Dermis blood vessel endothelial cell (primary cell): ENCODE results near the gene SLC26A8. TPM values are rescaled to one million over a fixed set of nuclear protein-coding genes. Genes with fewer than 3 reads are reported as not detected.
"Not testable (repeated sequence)": the region's sequence is repeated elsewhere in the genome, so short reads cannot be mapped to it uniquely, and the experiment has no call there.

Experiments used
- DNase-seq: peaks from one replicate; pipeline ENCODE4 v3.0.0; 2010
- total RNA-seq: library from RNA; depleted of rRNA; stranded (reverse); fragments of >200 nt; gene quantifications from 2 replicates; pipeline ENCODE4 v1.2.3, GENCODE V29; 2014

Gene SLC26A8
- total RNA-seq, 1 donor from 2014 or later, result under 0.01 TPM

DNA sequence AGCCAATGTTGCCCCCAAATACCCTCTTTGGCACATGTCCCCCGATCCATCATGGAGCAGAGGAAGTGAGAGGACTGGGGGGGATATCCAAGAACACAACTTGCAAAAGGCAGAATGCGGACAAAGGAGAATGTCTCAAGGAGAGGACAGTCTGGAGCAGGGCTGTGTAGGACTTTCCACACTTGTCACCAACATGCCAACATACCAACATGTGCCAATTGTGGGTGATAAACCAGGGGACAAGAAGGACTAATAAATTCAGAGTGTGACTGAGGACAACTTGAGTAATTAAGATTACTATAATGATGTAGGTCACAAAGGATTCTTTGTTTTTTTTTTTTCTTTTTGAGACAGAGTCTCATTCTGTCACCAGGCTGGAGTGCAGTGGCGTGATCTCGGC, 8.8 kb downstream of the SLC26A8 start:
- DNase-seq, result no peak

DNA sequence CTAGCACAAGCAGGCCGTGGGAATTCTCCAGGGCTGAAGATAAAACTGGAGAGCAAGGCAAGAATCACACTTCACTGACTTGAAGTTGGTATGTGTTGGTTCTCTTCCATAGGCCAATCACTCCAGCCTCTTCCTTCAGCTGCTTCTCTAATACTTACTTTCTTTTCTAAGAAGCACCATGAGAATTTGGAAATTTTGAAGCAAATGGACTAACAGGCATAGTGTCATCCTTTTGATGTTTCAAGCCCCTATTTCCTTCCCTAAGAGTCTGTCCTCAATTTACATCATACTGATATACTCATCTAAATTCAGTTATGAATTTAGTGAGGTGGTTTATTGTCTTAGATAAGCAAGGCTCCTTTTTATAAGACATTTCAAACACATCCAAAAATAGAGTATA, 24.0 kb downstream of the SLC26A8 start:
- no peak for DNase-seq

- no peak for DNase-seq
Observed at GRCh38 chr6:35993150-35993549, 31.3 kb downstream of the SLC26A8 start.

GRCh38 chr6:35988047-35988446, 36.4 kb downstream of the SLC26A8 start:
- not testable (repeated sequence) for DNase-seq

DNA sequence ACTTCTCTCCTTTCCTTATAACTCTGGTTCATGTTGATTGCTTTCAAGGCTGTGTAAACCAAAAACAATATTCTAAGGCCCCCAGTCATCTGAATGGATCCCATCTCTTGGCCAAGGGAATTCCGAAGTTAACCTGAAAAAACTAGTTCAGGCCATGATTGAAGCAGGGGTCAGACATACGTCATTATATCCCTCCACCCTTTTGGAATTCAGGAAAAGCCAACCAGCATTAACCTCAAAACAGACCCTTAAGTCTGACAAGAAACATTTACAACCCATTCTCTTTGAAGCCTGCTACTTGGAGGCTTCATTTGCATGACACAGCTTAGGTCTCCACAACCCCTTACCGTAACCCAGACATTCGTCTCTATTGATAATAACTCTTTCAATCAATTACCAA, 39.7 kb downstream of the SLC26A8 start:
- no peak for DNase-seq

DNA sequence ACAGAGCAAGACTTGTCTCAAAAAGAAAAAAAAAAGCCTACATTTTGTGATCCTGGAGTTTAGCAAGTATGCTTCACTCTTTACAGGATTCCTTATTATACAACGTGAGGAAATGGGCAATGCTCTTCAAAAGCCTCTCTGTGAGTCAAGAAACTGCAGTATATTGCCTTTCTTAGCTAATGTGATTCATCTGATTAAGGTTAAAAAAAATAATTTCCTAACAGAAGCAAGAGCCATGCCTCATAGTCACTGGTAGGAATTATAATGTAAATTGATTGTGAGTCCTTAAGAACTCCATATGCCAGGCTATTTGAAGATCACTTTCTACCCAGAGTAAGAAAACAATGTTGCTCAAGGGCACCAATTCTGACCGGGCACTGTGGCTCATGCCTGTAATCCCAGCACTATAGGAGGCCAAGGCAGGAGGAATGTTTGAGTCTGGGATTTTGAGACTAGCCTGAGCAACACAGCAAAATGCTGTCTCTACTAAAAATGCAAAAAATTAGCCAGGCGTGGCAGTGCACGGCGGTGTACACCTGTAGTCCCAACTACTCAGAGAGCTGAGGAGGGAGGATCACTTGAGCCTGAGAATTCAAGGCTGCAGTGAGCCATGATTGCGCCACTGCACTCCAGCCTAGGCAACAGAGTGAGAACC, 43.3 kb downstream of the SLC26A8 start:
- no peak for DNase-seq

DNA sequence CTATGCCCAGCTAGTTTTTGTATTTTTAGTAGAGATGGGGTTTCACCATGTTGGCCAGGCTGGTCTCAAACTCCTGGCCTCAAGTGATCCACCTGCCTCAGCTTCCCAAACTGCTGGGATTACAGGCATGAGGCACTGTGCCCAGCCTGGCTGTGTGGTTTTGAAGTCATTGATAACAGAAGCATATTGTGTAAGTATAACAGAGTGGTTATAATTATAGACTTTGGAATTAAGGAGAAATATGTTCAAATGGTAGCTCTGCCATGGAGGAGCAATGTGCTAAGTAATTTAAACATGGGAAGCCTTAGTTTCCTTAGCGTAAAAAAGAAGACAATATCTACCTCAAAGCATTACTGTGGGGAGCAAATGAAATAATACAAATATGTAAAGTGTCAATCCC, 44.3 kb downstream of the SLC26A8 start:
- not testable (repeated sequence) for DNase-seq

- no peak for DNase-seq
Observed at GRCh38 chr6:35977308-35977707, 47.1 kb downstream of the SLC26A8 start.

DNA sequence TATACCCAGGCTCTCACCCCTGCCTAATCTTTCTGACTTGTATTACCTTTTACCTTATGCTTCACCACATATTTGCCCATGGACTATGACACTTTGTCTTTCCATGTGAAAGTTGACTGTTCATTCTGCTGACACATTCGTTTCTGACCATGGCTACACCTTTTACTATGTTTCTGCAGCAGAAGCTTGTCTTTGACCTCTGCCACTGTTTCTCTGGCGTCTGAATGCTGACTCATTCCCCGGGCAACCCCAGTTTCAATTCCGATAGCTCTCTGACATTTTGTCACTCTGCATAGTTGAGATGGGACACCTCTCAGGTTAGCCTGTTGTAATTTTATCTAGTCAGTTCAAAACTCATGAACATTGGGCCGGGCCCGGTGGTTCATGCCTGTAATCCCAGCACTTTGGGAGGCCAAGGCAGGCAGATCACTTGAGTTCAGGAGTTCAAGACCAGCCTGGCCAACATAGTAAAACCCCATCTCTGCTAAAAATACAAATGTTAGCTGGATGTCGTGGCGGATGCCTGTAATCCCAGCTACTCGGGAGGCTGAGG, 50.7 kb downstream of the SLC26A8 start:
- DNase-seq, result no peak

DNA sequence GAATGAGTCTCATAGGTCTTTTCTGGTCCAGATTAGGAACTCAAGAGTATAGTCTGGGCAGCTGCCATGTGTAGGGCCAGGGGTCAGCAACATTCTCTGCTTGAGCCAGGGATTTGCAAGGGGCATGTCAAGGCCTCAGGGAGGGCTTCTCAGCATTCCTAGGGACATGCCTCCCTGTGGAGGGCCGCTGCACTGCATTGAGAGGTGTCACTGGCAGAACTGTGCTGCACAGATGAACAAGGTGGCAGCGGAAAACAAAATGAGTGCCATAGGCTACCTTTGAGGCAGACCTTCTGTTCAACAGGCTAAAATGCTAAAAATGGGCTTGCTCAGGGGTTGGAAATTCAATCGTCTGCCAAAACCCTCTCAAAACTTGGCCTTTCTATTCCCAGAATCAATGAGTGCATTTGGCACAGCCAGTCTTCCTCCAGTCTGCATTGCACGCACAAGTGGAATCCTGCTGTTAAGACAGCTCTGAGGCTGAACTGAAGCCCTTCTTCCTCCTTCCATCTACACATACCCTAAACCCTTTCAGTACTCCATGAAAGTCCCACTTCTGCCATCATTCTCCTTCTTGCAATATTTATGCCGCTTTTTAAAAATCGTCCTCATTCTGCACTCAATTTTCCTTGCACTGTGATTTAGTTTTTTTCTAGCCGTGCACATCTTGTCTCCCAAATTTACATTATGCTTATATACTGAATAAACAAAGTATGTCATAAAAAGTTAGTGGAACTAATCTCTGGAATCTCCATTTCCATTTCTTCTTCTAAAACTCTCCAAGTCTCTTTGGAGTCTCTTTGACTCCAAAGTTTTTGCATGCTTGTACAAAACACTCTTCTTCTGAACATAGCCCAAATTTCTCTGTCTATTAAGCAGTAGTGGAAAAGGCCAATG, 51.7 kb downstream of the SLC26A8 start:
- DNase-seq, result no peak

- DNase-seq, result peak; percentile 84
Observed at GRCh38 chr6:35970181-35970580, 54.3 kb downstream of the SLC26A8 start.

- DNase-seq, result no peak
Observed at GRCh38 chr6:35969646-35970045, 54.8 kb downstream of the SLC26A8 start.

- no peak for DNase-seq
Observed at GRCh38 chr6:35968821-35969220, 55.6 kb downstream of the SLC26A8 start.

DNA sequence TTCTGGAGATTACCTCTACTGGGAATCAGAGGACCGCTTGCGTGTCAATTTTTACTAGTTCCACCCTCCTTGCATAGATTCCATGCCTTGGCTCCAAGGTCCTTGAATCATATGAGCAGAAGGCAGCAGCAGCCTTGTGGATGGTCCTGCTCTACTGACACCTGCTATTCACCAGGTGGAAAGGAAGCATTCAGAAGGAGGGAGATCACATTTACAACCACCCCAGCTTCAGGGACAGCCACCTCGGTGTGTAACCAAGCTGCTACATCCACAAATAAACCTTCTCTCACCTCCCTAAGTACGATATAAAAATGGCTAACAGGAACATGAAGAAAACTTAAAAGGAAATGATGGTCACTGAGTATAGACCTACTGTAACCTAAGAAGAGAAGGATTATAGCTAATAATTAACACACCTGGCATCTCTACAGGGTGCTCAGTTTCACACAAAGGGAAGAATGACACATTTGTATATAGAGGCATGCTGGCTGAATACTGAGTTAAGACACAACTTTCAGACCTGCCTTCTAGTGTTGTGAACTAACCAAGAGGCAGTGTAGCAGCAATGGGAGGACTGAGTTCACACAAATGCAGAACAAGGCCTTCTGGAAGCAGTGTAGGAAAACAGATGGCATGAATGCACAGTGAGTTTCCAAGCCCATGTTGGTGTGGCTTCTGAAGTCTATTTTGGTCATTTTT, 57.2 kb downstream of the SLC26A8 start:
- no peak for DNase-seq

- no peak for DNase-seq
Observed at GRCh38 chr6:35962779-35963560, 61.5 kb downstream of the SLC26A8 start.

GRCh38 chr6:35960187-35960586, 64.3 kb downstream of the SLC26A8 start:
- DNase-seq, result no peak

GRCh38 chr6:35955970-35956369, 68.5 kb downstream of the SLC26A8 start:
- DNase-seq, result peak; percentile 11

GRCh38 chr6:35955521-35955920, 68.9 kb downstream of the SLC26A8 start:
- no peak for DNase-seq

DNA sequence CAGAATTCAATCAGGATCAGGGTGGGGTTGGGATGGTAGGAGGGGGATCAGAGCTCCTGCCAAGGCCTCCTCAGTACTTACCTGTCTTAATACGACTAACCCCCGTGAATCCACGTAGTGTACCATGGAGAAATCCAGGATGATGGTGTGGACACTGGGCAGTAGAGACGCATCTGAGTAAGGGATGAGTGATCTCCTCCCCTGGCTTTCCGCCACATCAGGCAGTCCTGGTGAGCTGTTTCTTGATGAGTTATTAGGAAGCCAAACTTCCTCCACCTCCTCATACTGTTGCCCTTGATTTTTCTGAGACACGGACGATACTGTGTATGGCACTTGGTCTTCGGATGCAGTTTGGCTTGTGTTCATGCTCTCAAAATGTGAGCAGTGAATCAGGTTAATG, 69.4 kb downstream of the SLC26A8 start:
- peak; percentile 12 for DNase-seq

DNA sequence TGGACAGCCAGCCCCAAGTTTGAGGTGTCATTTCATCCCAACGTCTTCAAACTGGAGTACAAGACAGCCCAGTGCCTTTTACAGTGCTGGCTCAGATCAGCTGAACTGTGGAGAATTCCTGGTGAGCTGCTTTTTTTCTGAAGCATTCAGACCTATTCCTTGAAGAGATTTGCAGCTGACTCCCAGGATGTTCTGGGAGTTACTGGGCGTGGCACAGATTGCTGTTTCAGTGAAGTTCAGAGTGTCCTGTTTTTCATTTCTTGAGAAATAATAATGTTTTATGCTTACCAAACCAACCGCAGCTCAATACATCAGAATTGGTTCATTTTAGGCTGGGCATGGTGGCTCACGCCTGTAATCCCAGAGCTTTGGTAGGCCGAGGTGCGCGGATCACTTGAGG, 70.1 kb downstream of the SLC26A8 start:
- DNase-seq, result no peak

- DNase-seq, result peak; percentile 47
Observed at GRCh38 chr6:35948725-35949124, 75.7 kb downstream of the SLC26A8 start.

DNA sequence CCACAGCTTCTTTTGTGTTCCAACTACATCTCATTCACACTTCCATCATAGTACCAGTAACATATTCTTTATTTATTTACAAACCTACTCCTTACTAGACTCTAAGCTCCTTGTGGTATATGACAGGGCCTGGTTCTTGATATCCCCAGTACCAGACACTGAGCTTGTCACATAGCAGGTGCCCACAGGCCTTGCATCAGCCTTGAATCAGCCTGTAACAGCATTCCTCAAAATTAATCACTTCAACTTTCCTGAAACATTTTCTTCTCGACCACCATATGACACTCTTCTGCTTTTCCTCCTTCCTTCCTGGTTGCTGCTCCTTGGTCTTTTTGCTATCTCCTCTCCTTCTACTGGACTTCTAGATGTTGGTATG, 78.8 kb downstream of the SLC26A8 start:
- no peak for DNase-seq
